Measurements from ENCODE around the gene GLIPR1L2. TPM values are rescaled to one million over a fixed set of nuclear protein-coding genes. Genes with fewer than 3 reads are reported as not detected.

Gene GLIPR1L2
- total and polyA plus RNA-seq, 2 donors (not counting 1 experiment from before 2014, with no cell fraction given), result 0.37 to 0.91 TPM

DNA sequence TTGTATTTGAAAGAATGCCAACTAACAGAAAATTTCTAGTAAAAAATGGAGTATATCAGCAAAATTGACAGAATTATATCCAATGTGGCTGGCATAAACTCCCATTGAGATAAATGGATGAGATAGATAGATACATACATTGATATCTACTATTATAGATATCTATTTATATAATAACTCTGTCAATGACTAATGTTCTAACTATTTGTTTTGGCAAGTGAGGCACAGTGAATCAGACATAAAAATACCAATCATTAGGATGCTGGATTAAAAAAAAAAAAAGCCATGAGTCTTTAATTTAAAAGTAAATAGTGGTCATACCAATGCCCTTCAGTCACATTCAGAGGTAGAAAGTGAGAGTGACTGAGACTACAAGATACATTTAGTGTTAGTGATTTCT, 56.0 kb downstream of the GLIPR1L2 start:
- Mint-ChIP-seq H3K4me1 (no peaks in the 10 kb centered on the region), H3K27ac (no peak overlapping the region)

DNA sequence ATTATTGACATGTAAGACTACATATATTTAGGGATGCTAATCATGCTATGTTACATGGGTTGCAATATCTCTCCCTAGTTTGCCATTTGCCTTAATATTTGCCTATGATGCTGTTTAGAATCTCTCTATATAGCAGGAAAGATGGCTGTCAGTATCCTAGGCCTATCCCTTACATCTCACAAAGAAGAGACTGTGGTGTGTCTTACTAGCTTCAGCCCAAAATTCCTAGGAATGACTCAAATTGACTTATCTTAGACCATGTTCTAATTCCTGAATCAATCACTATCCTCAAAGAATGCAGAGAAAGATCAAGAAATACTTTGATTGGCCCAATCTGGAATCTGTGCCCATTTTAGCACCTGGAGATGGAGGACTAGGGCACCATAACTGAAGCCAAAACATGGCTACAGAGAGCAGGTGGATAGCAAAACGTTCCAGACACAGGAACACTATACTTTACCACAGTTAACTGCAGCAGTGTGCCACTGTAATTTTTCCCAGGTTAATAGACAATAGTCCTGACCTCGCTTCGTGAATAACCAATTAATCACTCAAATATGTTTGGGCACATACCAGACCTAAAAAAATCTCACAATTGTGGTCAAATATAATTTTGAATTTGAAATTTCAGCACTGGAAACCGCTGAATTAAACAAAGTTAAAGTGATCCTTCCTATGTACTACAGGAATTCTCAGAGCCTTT, 57.0 kb downstream of the GLIPR1L2 start:
- H3K36me3 ChIP-seq (replicated peaks in 1 of 2; ENCODE audit: control extremely low read depth in 1 of 2, control insufficient read depth in 1 of 2, extremely low read depth in 1 of 2, insufficient read depth in 2 of 2, low read length in 1 of 2), result no peaks in the 10 kb centered on the region
- POLR2A ChIA-PET, result no interaction called here
- TF ChIP-seq, protein P1, sequence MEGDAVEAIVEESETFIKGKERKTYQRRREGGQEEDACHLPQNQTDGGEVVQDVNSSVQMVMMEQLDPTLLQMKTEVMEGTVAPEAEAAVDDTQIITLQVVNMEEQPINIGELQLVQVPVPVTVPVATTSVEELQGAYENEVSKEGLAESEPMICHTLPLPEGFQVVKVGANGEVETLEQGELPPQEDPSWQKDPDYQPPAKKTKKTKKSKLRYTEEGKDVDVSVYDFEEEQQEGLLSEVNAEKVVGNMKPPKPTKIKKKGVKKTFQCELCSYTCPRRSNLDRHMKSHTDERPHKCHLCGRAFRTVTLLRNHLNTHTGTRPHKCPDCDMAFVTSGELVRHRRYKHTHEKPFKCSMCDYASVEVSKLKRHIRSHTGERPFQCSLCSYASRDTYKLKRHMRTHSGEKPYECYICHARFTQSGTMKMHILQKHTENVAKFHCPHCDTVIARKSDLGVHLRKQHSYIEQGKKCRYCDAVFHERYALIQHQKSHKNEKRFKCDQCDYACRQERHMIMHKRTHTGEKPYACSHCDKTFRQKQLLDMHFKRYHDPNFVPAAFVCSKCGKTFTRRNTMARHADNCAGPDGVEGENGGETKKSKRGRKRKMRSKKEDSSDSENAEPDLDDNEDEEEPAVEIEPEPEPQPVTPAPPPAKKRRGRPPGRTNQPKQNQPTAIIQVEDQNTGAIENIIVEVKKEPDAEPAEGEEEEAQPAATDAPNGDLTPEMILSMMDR (IDR thresholded peaks at IDR 0.05), result no peak
- TF ChIP-seq EZH2 (IDR thresholded peaks at IDR 0.05; ENCODE audit: borderline replicate concordance, insufficient read depth, low read depth, low read length, poor library complexity, severe bottlenecking), result no peak
- CTCF ChIA-PET, result interaction anchor here (2.4 kb wide), 1 partner anchor 10 kb away, joined by 9 read pairs; no protein-coding TSS in a partner anchor
- Mint-ChIP-seq H3K4me3 (no peak overlapping the region), H3K4me1 (no peaks in the 10 kb centered on the region), H3K27me3 (peaks cover 12% of the 10 kb centered on the region), H3K27ac (no peak overlapping the region), H3K9me3 (ENCODE audit: insufficient read depth) (no peaks in the 10 kb centered on the region)
- no peaks in the 10 kb centered on the region for H3K4me1 ChIP-seq (ENCODE audit: control insufficient read depth in 2 of 2, insufficient read depth in 2 of 2, low read length in 2 of 2)
- DNase-seq (no peak), ATAC-seq (ENCODE audit: low read depth) (no peak)
- H4K20me1 ChIP-seq (ENCODE audit: control insufficient read depth, insufficient read depth, low read length, poor library complexity, severe bottlenecking), result no peaks in the 10 kb centered on the region
- H3K9me3 ChIP-seq (ENCODE audit: control extremely low read depth in 1 of 3, control insufficient read depth in 2 of 3, insufficient read depth in 1 of 3, low read length in 2 of 3), result no peaks in the 10 kb centered on the region
- no peaks in the 10 kb centered on the region for H3K27me3 ChIP-seq (replicated peaks in 1 of 4; ENCODE audit: control extremely low read depth in 1 of 4, control insufficient read depth in 3 of 4, insufficient read depth in 4 of 4, low read length in 3 of 4)
- H3K9ac ChIP-seq (ENCODE audit: low read length), result no peak overlapping the region
- H2AFZ ChIP-seq (ENCODE audit: insufficient read depth, low read depth, low read length, poor library complexity, severe bottlenecking), result no peak overlapping the region
- H3K27ac ChIP-seq (ENCODE audit: low read length in 2 of 2), result no peak overlapping the region
- intact Hi-C loops (cut with micrococcal nuclease), result no loop called here
- no peak overlapping the region for H3K4me2 ChIP-seq (replicated peaks; ENCODE audit: low read depth, low read length, poor library complexity, severe bottlenecking)
- no peaks in the 10 kb centered on the region for H3K79me2 ChIP-seq (ENCODE audit: control insufficient read depth, insufficient read depth, low read length)
- no peak overlapping the region for H3K4me3 ChIP-seq (ENCODE audit: control extremely low read depth in 1 of 5, extremely low read depth in 1 of 5, insufficient read depth in 1 of 5, low read depth in 2 of 5, low read length in 4 of 5)
- WGBS (ENCODE audit: insufficient coverage), result 71% methylated on average over 1 of the region's 4 CpGs

More for the DNA sequence above, 56.0 kb downstream of the GLIPR1L2 start:
- no peak overlapping the region for H3K27ac ChIP-seq (ENCODE audit: low read length in 2 of 2)
- ATAC-seq (ENCODE audit: low read depth) (no peak), DNase-seq (no peak)
- H3K9me3 ChIP-seq (ENCODE audit: control extremely low read depth in 1 of 3, control insufficient read depth in 2 of 3, insufficient read depth in 1 of 3, low read length in 2 of 3), result peaks cover 0 to 1% (median under 1%) of the 10 kb centered on the region in 3 donors
- no peak for TF ChIP-seq EZH2 (IDR thresholded peaks at IDR 0.05; ENCODE audit: borderline replicate concordance, insufficient read depth, low read depth, low read length, poor library complexity, severe bottlenecking)
- TF ChIP-seq, protein P1 (IDR thresholded peaks at IDR 0.05), result no peak
- no peak overlapping the region for H2AFZ ChIP-seq (ENCODE audit: insufficient read depth, low read depth, low read length, poor library complexity, severe bottlenecking)
- ChIA-PET POLR2A (no interaction called here), CTCF (interaction anchor here (0.6 to 2.4 kb wide), 3 partner anchors 9 to 38 kb away, joined by 3 to 9 read pairs (median 4); no protein-coding TSS in a partner anchor)
- H3K4me1 ChIP-seq (ENCODE audit: control insufficient read depth in 2 of 2, insufficient read depth in 2 of 2, low read length in 2 of 2), result no peaks in the 10 kb centered on the region
- no peaks in the 10 kb centered on the region for H4K20me1 ChIP-seq (ENCODE audit: control insufficient read depth, insufficient read depth, low read length, poor library complexity, severe bottlenecking)
- no peak overlapping the region for H3K9ac ChIP-seq (ENCODE audit: low read length)
- H3K9me3 Mint-ChIP-seq (ENCODE audit: insufficient read depth), result no peaks in the 10 kb centered on the region
- H3K4me3 ChIP-seq (ENCODE audit: control extremely low read depth in 1 of 5, extremely low read depth in 1 of 5, insufficient read depth in 1 of 5, low read depth in 2 of 5, low read length in 4 of 5), result no peak overlapping the region
- H3K27me3 ChIP-seq (replicated peaks in 1 of 4; ENCODE audit: control extremely low read depth in 1 of 4, control insufficient read depth in 3 of 4, insufficient read depth in 4 of 4, low read length in 3 of 4), result no peaks in the 10 kb centered on the region
- H3K4me3 Mint-ChIP-seq, result no peak overlapping the region
- H3K36me3 ChIP-seq (replicated peaks in 1 of 2; ENCODE audit: control extremely low read depth in 1 of 2, control insufficient read depth in 1 of 2, extremely low read depth in 1 of 2, insufficient read depth in 2 of 2, low read length in 1 of 2), result no peaks in the 10 kb centered on the region
- H3K79me2 ChIP-seq (ENCODE audit: control insufficient read depth, insufficient read depth, low read length), result no peaks in the 10 kb centered on the region
- no peak overlapping the region for H3K4me2 ChIP-seq (replicated peaks; ENCODE audit: low read depth, low read length, poor library complexity, severe bottlenecking)
- intact Hi-C loops (cut with micrococcal nuclease), result no loop called here
- H3K27me3 Mint-ChIP-seq, result peaks cover 12% of the 10 kb centered on the region

Data from B cell (primary cell).